Breast epithelium (tissue), 3 donors: ENCODE data around the gene SP8.

Experiments
- CTCF ChIP-seq, 3 donors: fragments of 450-650 bp; IDR thresholded peaks; one replicate each; pipeline ENCODE4 v1.5.1; 2016 to 2017; ENCODE audit warnings: antibody characterized with exemption in 3 of 3, mild to moderate bottlenecking in 3 of 3, moderate library complexity in 3 of 3
- POLR2AphosphoS5 ChIP-seq, 3 donors: sonication (generic); formaldehyde crosslinking; IDR thresholded peaks; one replicate each; pipeline ENCODE4 v1.6.1; 2017; ENCODE audit warnings: antibody characterized with exemption in 3 of 3

- TF ChIP-seq CTCF (IDR thresholded peaks at IDR 0.05) (no peak), POLR2AphosphoS5 (IDR thresholded peaks at IDR 0.05) (no peak)
These were observed 655 bp downstream of the SP8 start for GRCh38 chr7:20786049-20786412.
